ENCODE data around the gene PRKAG2. TPM values are rescaled to one million over a fixed set of nuclear protein-coding genes. Genes with fewer than 3 reads are reported as not detected.
A peak's percentile ranks its signal among the peaks of the same experiment; 100 is the strongest.
"Not testable (repeated sequence)": the region's sequence is repeated elsewhere in the genome, so short reads cannot be mapped to it uniquely, and the experiment has no call there.

The PRKAG2 gene
- total RNA-seq, 1 donor, result 21.2 TPM

- no peak for DNase-seq (ENCODE audit: low read depth)
- TF ChIP-seq CTCF (IDR thresholded peaks at IDR 0.05; ENCODE audit: insufficient read depth, low read depth, low read length), result no peak
- no peak overlapping the region for H3K4me3 ChIP-seq (ENCODE audit: low read depth, low read length)
These were observed 78.0 kb downstream of the PRKAG2 start for GRCh38 chr7:151798851-151799448.

GRCh38 chr7:151797667-151798307, 79.1 kb downstream of the PRKAG2 start:
- peak; percentile 90 for DNase-seq (ENCODE audit: low read depth)
- H3K4me3 ChIP-seq (ENCODE audit: low read depth, low read length), result not testable (repeated sequence)

- no peak for TF ChIP-seq CTCF (IDR thresholded peaks at IDR 0.05; ENCODE audit: insufficient read depth, low read depth, low read length)
- H3K4me3 ChIP-seq (ENCODE audit: low read depth, low read length), result no peak overlapping the region
- peak; percentile 7 for DNase-seq (ENCODE audit: low read depth)
These were observed 79.9 kb downstream of the PRKAG2 start for GRCh38 chr7:151796871-151797537.

- DNase-seq (ENCODE audit: low read depth), result peak; percentile 34
- TF ChIP-seq CTCF (IDR thresholded peaks at IDR 0.05; ENCODE audit: insufficient read depth, low read depth, low read length), result no peak
These were observed 80.6 kb downstream of the PRKAG2 start for GRCh38 chr7:151796091-151796870.

GRCh38 chr7:151795168-151795811, 81.6 kb downstream of the PRKAG2 start:
- no peak for DNase-seq (ENCODE audit: low read depth)
- H3K4me3 ChIP-seq (ENCODE audit: low read depth, low read length), result no peak overlapping the region
- no peak for TF ChIP-seq CTCF (IDR thresholded peaks at IDR 0.05; ENCODE audit: insufficient read depth, low read depth, low read length)

More at GRCh38 chr7:151796091-151796870, 80.6 kb downstream of the PRKAG2 start:
- H3K4me3 ChIP-seq (ENCODE audit: low read depth, low read length), result no peak overlapping the region

GRCh38 chr7:151794508-151795167, 82.3 kb downstream of the PRKAG2 start:
- no peak for TF ChIP-seq CTCF (IDR thresholded peaks at IDR 0.05; ENCODE audit: insufficient read depth, low read depth, low read length)
- no peak overlapping the region for H3K4me3 ChIP-seq (ENCODE audit: low read depth, low read length)
- no peak for DNase-seq (ENCODE audit: low read depth)

Data from fibroblast of villous mesenchyme (primary cell).